Fibroblast of skin of left biceps (primary cell): ENCODE results near the gene ZNF284.

Experiments
- DNase-seq, 2 experiments: peaks; one replicate each; pipeline ENCODE4 v3.0.0-alpha.2; 2013; ENCODE audit warnings: low read depth in 2 of 2

The ZNF284 gene

DNA sequence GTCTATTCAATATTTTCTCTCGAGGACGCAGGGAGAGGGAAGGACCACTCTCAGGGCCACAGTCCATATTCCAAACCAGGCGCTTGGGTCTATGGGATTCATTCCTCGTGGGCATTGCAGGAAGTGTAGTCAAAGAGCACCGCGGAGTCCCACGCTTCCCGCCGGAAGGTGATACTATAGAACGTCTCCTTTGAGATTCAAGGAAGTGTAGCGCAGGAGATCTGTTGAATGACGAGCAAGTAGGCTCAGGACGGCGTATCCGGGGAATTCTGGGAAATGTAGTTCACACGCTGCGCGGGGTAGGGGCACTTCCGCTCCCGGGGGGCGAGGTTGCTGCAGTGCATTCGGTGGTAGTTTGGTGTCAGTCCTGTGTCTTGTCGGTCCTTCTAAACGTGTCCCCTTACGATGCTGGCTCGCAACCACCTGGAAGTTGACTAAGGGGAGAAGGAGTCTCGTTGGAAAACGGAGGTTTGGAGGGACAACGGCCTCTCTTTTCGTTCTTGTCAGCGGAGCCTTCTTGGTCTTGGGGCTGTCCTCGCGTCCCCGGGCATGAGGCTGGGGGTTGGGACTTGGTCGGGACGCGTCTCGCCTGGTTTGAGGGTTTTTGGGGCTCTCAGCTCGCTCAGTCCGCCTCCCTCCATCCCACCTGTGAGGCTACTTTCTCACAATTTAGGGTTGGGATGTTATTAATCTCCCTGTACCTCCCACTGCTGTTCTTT lies at the start of gene ZNF284:
Gene ZNF284 (plus strand): TSS at position 336 of the 719 bp plus-strand sequence. CDS start 4,231 bp downstream, outside the sequence.
- DNase-seq, result peak; percentile 74 to 75

DNA sequence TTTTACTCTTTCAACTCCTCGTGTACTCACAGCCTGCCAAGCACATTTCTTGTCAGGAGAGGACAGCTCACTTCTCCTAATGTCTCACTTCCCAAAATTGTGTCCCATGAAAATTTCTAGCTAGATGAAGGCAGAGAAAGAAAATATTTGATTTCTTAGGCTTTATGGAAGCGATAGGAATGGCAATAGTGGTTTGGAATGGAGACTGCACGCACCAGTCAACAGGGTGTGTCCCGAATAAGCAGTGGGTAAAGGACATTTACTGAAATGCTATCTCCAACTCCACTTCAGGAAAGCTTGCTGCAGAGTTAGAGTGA lies 47.1 kb upstream of the ZNF284 start:
- DNase-seq, result no peak

DNA sequence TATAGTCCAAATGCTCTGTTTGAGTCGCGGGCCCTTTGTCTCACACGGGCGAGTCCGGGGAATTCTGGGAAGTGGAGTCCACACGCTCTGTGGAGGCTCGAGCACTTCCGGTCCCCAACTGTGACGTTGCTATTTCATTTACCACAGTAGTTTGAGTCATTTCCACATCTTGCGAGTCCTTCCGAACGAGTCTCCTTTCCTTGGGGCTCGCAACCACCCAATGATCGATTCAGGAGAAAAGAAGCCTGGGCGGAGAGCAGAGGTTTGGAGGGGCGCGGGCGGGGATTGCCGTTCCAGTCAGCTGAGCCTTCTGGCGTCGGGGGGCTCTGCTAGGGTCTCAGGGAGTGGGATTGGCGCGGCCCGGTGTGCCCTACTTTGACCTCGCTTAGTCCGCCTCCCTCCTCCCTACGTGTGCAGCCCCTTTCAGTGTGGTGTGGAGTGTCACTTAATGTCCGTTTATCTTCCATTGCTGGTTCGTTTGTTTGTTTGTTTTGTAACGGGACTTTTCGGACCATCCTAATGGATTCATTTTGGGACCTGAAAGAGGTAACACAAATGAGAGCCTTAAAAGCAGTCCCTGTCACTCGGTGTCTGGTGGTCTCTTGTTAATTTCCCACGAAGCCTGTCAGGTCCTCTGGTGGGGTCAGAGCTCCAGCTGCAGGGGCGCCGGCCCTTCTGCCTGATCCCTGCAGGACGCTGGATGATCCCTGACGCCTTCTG lies 46.6 kb upstream of the ZNF284 start, which contains the start of gene ZNF222:
Gene ZNF222 (plus strand): TSS at position 163 of the 720 bp plus-strand sequence. CDS start 58 bp downstream, at position 221.
- peak; percentile 73 to 75 for DNase-seq

DNA sequence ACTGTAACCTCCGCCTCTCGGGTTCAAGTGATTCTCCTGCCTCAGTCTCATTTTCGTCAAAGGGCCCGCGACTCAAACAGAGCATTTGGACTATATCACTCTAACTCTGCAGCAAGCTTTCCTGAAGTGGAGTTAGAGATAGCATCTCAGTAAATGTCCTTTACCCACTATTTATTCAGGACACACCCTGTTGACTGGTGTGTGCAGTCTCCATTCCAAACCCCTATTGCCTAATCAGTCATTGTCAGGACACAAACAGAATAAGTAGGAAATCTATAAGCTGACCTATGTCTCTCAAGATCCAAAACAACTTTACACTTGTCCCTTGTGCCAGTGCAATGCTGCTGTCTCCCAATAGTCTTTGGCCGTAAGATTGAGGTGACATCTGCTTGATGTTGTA lies 45.3 kb upstream of the ZNF284 start:
- DNase-seq, result no peak

DNA sequence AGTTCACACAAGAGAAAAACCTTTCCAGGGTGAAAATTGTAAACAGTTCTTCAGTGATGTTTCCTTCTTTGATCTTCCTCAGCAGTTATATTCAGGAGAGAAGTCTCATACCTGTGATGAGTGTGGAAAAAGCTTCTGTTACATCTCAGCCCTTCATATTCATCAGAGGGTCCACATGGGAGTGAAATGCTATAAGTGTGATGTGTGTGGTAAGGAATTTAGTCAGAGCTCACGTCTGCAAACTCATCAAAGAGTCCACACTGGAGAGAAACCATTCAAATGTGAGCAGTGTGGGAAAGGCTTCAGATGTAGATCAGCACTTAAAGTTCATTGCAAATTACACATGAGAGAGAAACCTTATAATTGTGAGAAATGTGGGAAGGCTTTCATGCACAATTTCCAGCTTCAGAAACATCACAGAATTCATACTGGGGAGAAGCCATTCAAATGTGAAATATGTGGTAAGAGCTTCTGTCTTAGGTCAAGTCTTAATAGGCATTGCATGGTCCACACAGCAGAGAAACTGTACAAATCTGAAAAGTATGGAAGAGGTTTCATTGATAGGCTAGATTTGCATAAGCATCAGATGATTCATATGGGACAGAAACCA lies 39.9 kb upstream of the ZNF284 start:
- DNase-seq, result no peak

DNA sequence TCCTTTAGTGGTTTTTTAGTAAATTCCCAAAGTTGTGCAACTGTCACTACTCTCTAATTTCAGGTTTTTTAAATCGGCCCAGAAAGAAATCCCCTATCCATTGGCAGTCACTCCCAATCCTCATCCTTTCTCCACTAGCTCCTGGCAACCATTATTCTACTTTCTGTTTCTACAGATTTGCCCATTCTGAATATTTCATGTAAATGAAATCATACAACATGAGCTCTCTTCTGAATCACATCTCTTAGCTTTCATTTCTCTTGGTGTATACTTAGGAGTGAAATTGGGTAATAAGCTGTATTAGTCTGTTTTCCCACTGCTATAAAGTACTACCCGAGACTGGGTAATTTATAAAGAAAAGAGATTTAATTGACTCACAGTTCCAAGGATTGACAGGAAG lies 29.8 kb upstream of the ZNF284 start:
- no peak for DNase-seq

DNA sequence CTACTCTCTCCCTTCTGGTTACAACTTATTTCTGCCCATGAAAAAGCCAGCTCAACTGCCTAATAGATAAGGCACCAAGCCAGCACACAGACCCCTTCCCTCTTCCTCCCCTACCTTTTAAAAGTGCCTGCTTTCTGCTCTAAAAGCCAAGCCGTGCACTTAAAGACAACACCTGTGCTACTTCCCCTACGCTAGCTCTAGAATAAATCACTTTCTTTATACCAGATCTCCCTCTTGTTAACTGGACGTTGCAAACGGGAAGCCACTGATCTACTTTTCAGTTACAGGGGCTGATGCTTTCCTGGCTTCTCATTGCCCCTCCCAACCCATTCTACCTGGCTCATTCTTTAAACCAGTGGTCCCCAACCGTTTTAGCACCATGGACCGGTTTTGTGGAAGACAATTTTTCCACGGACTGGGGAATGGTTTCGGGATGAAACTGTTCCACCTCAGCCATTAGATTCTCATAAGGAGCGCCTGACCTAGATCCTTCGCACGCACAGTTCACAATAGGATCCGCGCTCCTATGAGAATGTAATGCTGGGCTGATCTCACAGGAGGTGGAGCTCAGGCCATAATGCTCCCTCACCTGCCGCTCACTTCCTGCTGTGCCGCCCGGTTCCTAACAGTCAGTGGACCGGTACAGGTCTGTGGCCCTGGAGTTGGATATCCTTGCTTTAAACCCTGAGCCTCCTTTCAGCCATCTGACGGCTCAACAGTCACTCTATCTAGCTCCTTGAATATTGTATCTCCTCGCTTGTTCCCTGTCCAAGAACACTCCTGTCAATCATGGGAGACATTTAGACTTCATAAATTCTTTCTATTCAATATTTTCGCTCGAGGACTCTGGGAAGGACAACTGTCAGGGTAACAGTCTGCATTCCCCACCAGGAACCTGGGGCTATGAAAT lies 21.0 kb upstream of the ZNF284 start:
- no peak for DNase-seq

DNA sequence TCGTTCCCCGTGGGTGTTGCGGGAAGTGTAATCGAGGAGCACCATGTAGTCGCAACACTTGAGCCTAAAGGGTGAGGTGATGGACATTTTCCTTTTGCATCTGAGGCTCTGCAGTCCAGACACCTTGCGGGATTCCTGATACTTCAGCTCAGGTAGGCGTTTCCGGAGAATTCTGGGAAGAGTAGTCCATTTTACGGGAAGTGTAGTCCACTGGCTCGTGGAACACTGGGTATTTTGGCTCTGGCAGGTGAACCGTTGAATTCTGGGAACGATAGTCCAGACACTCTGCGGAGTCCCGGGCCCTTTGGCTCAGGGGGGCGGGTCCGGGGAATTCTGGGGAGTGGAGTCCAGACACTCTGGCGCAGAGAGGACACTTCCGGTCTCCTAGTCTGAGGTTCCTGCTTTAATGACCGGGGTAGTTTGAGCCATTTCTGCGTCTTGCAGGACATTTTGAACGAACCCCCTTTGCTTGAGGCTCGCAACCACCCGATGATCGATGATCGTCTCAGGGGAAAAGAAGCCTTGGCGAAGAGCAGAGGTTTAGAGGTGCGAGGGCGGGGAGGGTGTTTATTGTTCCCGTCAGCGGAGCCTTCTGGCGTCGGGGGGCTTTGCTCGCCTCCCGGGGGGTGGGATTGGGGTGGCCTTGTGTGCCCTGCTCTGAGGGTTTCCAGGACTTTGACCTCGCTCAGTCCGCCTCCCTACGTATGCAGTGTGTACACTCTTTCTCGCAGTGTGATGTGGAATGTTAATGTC lies 20.1 kb upstream of the ZNF284 start, which contains the start of gene ZNF223:
Gene ZNF223 (plus strand): TSS at position 387 of the 753 bp plus-strand sequence. CDS start 3,141 bp downstream, outside the sequence.
- DNase-seq, result peak; percentile 81 to 87

DNA sequence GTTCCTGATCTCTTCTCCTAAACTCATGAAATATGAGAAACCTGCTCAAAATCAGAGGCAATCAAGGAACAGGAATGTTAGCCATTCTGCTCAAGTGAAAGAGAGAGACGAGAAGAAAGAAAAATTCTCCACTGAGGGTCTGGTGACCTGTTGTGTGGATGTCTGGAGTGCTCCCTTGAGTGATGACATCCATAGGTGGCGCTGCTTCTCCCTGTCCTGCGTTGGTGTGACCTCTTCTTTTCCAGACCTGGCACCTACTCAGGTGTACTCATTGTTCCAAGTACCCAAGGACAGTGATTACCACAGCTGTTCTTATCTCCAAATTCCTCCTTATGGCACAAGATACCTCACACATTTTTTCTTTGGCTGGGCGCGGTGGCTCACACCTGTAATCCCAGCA lies 16.1 kb upstream of the ZNF284 start:
- DNase-seq, result no peak

DNA sequence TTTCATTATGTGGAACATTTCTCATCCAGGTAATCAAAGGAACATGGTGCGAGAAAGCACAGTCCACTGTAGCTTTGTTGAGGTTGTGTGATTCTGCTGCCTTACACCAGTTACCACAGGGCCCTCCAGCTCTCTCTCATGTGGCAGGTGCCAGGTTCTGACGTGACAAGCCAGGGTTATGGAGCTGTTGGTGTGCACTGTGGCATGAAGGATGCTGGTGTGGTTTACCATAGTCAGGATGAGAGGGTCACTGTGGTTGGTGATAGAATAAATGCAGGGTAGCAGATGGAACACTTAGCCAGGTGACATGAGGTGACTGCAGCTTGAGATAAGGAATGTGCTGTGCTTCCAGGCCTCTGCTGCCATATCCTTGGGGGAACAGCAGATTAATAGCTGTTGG lies 12.7 kb upstream of the ZNF284 start:
- no peak for DNase-seq

DNA sequence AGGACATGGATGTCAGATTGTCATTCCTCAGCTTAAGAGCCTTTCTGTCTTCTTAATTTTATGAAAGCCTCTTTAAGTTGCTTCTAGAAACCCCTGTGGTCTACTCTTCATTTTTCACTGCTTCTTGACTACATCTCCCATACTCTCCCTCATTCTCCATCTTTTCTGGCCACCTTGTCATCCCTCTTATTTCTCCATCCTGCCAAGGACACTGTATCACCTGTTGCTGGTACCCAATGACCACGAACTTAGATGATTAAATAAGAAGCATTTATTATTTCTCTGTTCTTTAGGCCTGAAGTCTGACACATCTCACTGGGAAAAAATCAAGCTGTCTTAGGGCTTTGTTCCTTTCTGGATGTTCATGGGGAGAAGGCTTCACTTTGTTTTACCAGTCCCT lies 10.9 kb upstream of the ZNF284 start:
- DNase-seq, result no peak

DNA sequence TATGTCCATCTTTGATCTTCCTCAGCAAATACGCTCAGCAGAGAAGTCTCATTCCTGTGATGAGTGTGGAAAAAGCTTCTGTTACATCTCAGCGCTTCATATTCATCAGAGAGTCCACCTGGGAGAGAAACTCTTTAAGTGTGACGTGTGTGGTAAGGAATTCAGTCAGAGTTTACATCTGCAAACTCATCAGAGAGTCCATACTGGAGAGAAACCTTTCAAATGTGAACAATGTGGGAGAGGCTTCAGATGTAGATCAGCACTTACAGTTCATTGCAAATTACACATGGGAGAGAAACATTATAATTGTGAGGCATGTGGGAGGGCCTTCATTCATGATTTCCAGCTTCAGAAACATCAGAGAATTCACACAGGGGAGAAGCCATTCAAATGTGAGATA lies 5.7 kb upstream of the ZNF284 start:
- DNase-seq, result no peak

DNA sequence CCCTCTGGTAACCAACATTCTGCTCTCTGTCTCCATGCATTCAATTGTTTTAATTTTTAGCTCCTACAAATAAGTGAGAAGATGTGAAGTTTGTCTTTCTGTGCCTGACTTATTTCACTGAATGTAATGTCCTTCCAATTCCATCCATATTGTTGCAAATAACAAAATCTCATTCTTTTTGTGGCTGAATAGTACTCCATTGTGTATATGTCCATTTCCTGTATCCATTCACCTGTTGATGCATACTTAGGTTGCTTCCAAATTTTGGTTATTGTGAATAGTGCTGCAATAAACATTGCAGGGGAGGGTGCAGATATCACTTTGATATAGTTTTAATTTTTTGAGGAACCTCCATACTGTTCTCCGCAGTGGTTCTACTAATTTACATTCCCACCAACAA lies 2.5 kb upstream of the ZNF284 start:
- no peak for DNase-seq

DNA sequence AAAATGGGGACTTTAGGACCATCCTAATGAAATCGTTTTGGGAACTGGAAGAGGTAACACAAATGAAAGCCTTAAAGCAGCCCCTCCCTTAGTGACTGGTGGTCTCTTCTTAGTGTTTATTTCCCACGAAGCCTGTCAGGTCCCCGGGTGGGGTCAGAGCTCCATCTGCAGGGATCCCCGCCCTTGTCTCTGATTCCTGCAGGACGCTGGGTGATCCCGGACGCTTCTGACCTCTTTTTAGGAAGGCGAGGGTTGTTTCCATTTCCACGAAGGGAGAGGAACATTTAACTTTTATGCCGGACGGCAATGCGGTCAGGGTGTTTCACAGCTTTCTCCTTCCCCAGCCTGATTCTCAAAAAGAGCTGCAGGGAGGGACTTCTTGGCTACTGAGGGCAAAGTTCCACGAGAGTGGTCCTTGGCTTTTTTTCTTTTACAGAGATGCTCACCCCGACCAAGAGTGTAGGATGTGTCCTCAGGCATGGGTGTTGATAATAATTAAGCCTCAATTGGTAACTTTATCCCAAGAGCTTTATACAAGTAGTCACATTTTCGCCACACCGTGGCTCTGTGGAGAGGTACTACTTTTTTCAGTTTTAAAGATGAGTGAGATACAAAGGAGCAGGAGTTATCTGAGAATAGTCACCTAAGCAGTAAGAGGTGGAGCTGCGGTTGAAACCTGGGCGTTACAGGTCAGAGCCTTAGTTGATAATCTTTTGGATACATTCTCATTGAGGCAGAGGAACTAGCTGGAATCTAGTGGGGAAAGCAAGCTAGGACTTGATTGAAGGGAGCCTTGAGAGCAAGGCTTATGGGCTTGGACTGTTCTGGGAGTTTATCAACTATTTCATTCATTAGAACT lies 813 bp downstream of the ZNF284 start:
- no peak for DNase-seq

DNA sequence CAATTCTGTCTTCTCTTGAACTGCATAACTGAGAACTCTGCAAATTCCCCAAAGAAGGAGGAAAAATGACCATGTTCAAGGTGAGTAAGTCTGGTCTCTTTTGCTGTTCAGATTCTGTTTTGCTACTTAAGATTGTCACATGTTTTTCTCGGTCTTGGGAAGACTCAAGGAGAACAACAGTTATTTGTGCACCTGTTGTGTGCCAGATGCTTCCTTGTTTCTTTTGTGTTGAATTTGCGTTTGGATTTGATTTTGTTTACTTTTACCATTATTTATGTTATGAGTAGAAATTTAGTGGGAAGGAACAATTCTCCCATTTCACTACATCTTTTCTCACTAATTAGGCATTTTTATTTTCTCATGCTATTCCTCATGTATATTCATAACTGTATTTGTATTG lies 4.4 kb downstream of the ZNF284 start:
- DNase-seq, result no peak

DNA sequence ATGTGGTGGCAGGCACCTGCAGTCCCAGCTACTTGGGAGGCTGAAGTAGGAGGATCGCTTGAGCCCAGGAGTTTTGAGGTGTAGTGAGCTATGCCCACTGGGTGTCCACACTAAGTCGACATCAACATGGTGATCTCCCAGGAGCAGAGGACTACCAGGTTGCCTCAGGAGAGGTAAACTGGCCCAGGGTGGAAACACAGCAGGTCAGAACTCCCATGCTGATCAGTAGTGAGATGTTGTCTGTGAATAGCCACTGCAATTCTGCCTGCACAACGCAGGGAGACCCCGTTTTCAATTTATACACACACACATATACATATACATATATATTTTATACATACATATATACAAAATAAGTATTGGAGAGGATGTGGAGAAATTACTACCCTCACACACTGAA lies 20.1 kb downstream of the ZNF284 start:
- no peak for DNase-seq

DNA sequence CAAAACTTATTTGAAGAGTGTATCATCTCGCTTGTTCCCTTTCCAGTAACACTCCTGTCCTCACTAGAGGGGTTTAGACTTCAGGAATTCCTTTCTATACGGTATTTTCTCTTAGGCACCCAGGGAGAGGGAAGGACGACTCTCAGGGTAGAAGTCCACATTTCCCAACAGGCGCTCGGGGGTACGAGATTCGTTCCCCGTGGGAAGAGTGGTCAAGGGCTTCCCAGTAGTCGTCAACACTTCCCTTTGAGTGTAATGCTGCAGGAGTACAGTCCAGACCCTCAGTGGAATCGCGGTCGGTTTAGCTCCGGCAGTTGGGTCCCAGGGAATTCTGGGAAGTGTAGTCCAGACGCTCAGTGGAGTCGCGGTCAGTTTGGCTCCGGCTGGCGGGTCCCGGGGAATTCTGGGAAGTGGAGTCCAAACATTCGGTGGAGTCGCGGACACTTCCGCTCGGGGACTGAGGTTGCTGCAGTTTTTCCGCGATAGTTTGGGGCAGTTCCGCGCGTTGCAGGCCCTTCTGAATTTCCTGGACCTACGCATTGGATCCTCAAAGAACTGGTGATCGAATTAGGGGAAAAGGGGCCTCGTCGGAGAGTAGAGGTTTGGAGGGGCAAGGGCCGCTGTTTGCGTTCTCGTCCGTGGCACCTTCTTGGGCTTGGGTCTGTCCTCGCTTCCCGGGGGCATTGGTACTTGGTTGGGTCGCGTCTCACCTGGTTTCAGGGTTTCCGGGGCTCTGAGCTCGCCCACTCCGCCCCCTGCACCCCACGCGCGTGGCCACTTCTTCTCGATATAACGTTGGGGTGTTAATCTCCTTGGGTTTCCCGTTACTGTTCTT lies 22.2 kb downstream of the ZNF284 start, which contains the start of gene ZNF224:
Gene ZNF224 (plus strand): TSS at position 431 of the 835 bp plus-strand sequence. CDS start 3,513 bp downstream, outside the sequence.
- DNase-seq, result peak; percentile 74 to 81

DNA sequence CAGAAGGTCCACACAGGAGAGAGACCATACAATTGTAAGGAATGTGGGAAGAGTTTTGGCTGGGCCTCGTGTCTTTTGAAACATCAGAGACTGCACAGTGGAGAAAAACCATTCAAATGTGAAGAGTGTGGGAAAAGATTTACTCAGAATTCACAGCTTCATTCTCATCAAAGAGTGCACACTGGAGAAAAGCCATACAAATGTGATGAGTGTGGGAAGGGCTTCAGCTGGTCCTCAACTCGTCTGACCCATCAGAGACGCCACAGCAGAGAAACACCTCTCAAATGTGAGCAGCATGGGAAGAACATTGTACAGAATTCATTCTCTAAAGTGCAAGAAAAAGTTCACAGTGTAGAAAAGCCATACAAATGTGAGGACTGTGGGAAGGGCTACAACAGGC lies 35.8 kb downstream of the ZNF284 start:
- DNase-seq, result no peak

DNA sequence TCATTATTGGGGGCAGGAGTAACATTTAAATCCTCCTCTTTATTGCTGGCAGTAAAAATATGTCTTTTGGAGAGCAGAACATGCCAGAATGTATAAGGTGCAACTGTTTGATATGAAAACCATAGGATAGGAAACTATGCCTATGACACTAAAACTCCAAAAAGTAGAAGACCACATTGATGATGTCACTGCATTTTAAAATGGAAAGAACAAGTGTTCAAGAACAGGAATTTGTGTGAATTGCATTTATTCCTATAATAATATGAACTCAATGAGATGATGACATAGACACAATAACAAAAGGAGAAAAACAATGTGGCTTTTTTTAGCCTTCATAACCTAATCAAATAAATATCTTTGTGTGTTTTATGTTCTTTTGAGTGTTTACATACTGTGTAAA lies 37.5 kb downstream of the ZNF284 start:
- no peak for DNase-seq
